GM23248 (cell line): Measurements from ENCODE around the gene CAMTA1. TPM values are rescaled to one million over a fixed set of nuclear protein-coding genes. Genes with fewer than 3 reads are reported as not detected.
A peak's percentile ranks its signal among the peaks of the same experiment; 100 is the strongest.

ENCODE experiments used
- DNase-seq: peaks from one replicate; pipeline ENCODE4 v3.0.0-alpha.2; 2015
- H2AFZ ChIP-seq: fragments of 200-600 bp; sonication (generic); 2 replicates; pipeline ENCODE4 v1.6.1; 2016; ENCODE audit warnings: antibody characterized with exemption
- H3F3A ChIP-seq: fragments of 200-600 bp; sonication (generic); 2 replicates; pipeline ENCODE4 v1.6.1; 2016; ENCODE audit warnings: mild to moderate bottlenecking, antibody characterized with exemption, mixed run types; ENCODE audit not compliant: insufficient read depth
- H3K27ac ChIP-seq: fragments of 200-600 bp; sonication (generic); 2 replicates; pipeline ENCODE4 v1.5.1; 2016; ENCODE audit warnings: mild to moderate bottlenecking
- H3K27me3 ChIP-seq: fragments of 200-600 bp; sonication (generic); replicated peaks from 2 replicates; pipeline ENCODE4 v1.6.1; 2016; ENCODE audit warnings: mild to moderate bottlenecking; ENCODE audit not compliant: insufficient read depth
- H3K36me3 ChIP-seq: fragments of 200-600 bp; sonication (generic); 2 replicates; pipeline ENCODE4 v1.6.1; 2016; ENCODE audit warnings: low read depth, mild to moderate bottlenecking
- H3K4me1 ChIP-seq: fragments of 200-600 bp; sonication (generic); 2 replicates; pipeline ENCODE4 v1.6.1; 2016; ENCODE audit warnings: mild to moderate bottlenecking; ENCODE audit not compliant: insufficient read depth
- H3K4me2 ChIP-seq: fragments of 200-600 bp; sonication (generic); one replicate; pipeline ENCODE4 v1.6.1; 2016; ENCODE audit warnings: mild to moderate bottlenecking; ENCODE audit not compliant: unreplicated experiment
- H3K4me3 ChIP-seq: fragments of 200-600 bp; sonication (generic); 2 replicates; pipeline ENCODE4 v1.5.1; 2016; ENCODE audit warnings: mild to moderate bottlenecking
- H3K79me2 ChIP-seq: fragments of 200-600 bp; sonication (generic); 2 replicates; pipeline ENCODE4 v1.6.1; 2016; ENCODE audit warnings: mild to moderate bottlenecking; ENCODE audit not compliant: insufficient read depth
- H3K9ac ChIP-seq: fragments of 200-600 bp; sonication (generic); 2 replicates; pipeline ENCODE4 v1.6.1; 2016; ENCODE audit warnings: mild to moderate bottlenecking
- H3K9me2 ChIP-seq: fragments of 200-600 bp; sonication (generic); 2 replicates; pipeline ENCODE4 v1.6.1; 2016; ENCODE audit warnings: mixed run types, mild to moderate bottlenecking, moderate library complexity; ENCODE audit not compliant: insufficient read depth
- H3K9me3 ChIP-seq: fragments of 200-600 bp; sonication (generic); one replicate; pipeline ENCODE4 v1.6.1; 2017; ENCODE audit warnings: low read depth
- H4K20me1 ChIP-seq: fragments of 200-600 bp; sonication (generic); 2 replicates; pipeline ENCODE4 v1.6.0; 2016; ENCODE audit not compliant: insufficient read depth
- EZH2 ChIP-seq: fragments of 200-600 bp; sonication (generic); IDR thresholded peaks from 2 replicates; pipeline ENCODE4 v1.6.1; 2018; ENCODE audit warnings: antibody characterized with exemption, mild to moderate bottlenecking; ENCODE audit not compliant: insufficient read depth, poor library complexity, severe bottlenecking
- EZH2phosphoT487 ChIP-seq: fragments of 200-600 bp; sonication (generic); IDR thresholded peaks from 2 replicates; pipeline ENCODE4 v1.6.1; 2018; ENCODE audit warnings: antibody characterized with exemption, moderate library complexity, mild to moderate bottlenecking, low read depth; ENCODE audit not compliant: insufficient read depth
- WGBS, 2 experiments: methylation state at CpG; one replicate each; pipeline ENCODE4 v1.1.6; 2015 to 2017; ENCODE audit warnings: low lambda C conversion rate in 2 of 2, low coverage in 1 of 2; ENCODE audit errors: missing lambda C conversion rate in 2 of 2; 5-methylcytosine and 5-hydroxymethylcytosine counted together
- in situ Hi-C: fragments of 300-500 bp; cut with MboI; formaldehyde crosslinking; loops from 2 replicates; pipeline ENCODE4 v1.15.0; 2020
- polyA plus RNA-seq: library from polyadenylated mRNA; unstranded; fragments of >200 nt; fragmentation: Nextera tagmentation; extraction: Ambion mirVana; gene quantifications from 2 replicates; pipeline ENCODE4 v1.2.1, GENCODE V29; 2016
- total RNA-seq: library from RNA; depleted of rRNA; stranded (reverse); fragments of >200 nt; shearing (Covaris generic); gene quantifications from 2 replicates; pipeline ENCODE4 v1.2.3, GENCODE V29; 2014

The CAMTA1 gene
- total and polyA plus RNA-seq, 2 experiments from 2014 or later: 50.1 to 165 TPM

DNA sequence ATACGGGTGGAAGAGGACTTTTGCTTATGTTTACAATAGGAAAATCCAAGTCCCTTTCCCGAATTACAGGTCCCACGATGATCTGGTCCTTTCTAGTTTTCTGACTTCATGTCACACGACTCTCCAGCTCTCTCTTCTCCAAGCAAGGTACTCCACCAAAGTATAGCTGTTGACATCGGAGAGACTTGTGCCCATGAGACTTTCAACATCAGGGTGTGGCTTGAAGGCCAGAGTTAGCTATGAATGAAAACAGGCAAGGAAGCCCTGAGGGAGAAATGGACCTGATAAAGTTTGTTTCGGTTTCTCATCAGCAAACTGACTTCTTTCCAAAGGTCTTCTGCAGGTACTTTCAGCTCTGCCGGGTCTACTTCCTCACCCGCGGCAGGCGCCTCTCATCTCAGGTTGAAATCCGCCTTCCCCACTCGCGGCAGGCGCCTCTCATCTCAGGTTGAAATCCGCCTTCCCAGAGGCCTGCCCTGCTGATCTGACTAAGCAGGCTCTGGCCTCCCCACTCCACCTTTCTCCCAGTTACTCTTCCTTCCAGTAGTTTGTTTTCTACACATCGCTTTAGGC lies 996.8 kb downstream of the CAMTA1 start:
- Histone ChIP-seq H3K9me2 (no peaks in the 10 kb centered on the region), H3K36me3 (peaks cover 28% of the 10 kb centered on the region), H3K79me2 (peaks cover 15% of the 10 kb centered on the region), H3K9ac (no peak overlapping the region), H3K9me3 (no peaks in the 10 kb centered on the region), H3K4me1 (no peaks in the 10 kb centered on the region), H3K4me3 (no peak overlapping the region), H3K27me3 (no peaks in the 10 kb centered on the region), H3K4me2 (no peak overlapping the region), H3K27ac (no peak overlapping the region), H3F3A (peaks cover 27% of the 10 kb centered on the region), H2AFZ (no peak overlapping the region), H4K20me1 (no peaks in the 10 kb centered on the region)
- TF ChIP-seq EZH2: no peak
- no peak for TF ChIP-seq EZH2phosphoT487
- no peak for DNase-seq
- 78 to 79% methylated on average over 16 of the region's 16 CpGs for WGBS, 2 experiments
- in situ Hi-C loops: no loop called here

DNA sequence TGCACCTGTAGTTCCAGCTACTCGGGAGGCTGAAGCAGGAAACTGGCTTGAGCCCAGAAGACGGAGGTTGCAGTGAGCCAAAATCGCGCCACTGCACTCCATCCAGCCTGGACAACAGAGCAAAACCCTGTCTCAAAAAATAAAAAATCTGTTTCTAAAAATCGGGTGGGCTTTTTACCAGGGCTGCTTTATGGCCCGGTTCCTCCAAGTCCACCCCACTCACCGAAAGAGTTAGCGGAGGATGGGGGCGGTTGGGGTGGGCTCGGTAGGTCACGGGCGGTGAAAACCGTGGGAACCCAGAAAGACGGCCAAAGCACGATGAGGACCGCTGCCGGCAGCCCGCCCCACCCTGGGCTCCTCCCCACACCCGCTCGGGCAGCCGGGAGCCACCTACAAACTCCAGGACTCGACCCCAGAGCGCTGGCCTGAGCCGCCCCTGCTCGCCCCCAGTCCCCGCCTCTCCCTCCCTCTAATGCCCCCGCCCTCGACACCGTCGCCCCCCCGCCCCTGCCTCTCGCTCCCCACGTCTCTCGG lies 998.0 kb downstream of the CAMTA1 start:
- Histone ChIP-seq H3K27me3 (no peaks in the 10 kb centered on the region), H3K27ac (peak overlapping the region; percentile 47), H3K4me3 (peak overlapping the region; percentile 68), H4K20me1 (no peaks in the 10 kb centered on the region), H3K9me2 (no peaks in the 10 kb centered on the region), H3K4me2 (peak overlapping the region; percentile 51), H3K9ac (peak overlapping the region; percentile 67), H2AFZ (peak overlapping the region; percentile 75), H3K4me1 (no peaks in the 10 kb centered on the region), H3K79me2 (peaks cover 2% of the 10 kb centered on the region; the same call in 1 of the 2 replicates), H3F3A (peaks cover 20% of the 10 kb centered on the region), H3K9me3 (no peaks in the 10 kb centered on the region), H3K36me3 (peaks cover 21% of the 10 kb centered on the region)
- TF ChIP-seq EZH2 (no peak), EZH2phosphoT487 (no peak)
- 2 to 10% methylated on average over 9 to 33 of the region's 34 CpGs for WGBS, 2 experiments
- in situ Hi-C loops: no loop called here
- DNase-seq: peak; percentile 74

DNA sequence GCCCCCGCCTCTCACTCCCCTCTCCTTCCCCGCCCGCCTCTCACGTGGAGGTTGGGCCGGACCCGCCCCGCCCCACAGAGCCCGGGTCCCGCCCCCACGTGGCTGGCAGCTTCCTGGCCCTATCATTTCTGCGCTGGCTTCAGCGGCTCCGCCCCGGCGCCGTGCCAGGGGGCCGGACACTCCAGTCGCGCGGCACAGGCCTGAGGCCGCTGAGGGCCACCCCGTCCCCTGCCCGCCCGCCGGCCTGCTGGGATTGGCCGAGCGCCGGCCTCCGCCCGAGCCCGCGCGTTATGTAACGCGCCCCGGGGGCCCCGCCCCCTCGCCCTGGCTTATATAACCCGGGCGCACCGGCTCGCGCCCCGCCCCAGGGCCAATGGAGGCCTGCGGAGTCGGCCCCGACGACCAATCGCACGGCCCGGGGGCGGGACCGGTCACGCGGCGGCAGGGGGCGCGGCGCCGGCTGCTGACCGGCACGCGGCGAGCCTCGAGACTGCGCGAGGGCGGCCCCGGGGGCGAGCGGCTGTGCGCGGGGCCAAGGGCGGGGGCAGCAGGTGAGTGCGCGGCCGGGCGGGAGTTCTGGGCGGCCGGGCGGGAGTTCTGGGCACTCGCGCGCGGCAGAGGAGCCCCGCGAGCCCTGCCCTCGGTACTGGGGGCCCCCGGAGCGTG lies 998.7 kb downstream of the CAMTA1 start, which contains the start of gene PER3:
PER3 (plus strand) TSS at position 466 of the 666 bp plus-strand sequence. CDS start 587 bp downstream, outside the sequence.
- no peaks in the 10 kb centered on the region for H3K9me3 ChIP-seq
- peaks cover 18% of the 10 kb centered on the region for H3F3A ChIP-seq
- peak within 1 kb of the TSS; percentile 75 for H2AFZ ChIP-seq
- peak; percentile 98 for DNase-seq
- H3K27me3 ChIP-seq: no peaks in the 10 kb centered on the region
- H3K4me2 ChIP-seq: peak within 1 kb of the TSS; percentile 62
- TF ChIP-seq EZH2 (no peak), EZH2phosphoT487 (no peak)
- no peaks in the 10 kb centered on the region for H4K20me1 ChIP-seq
- no peaks in the 10 kb centered on the region for H3K9me2 ChIP-seq
- H3K4me1 ChIP-seq: no peaks in the 10 kb centered on the region
- peak within 1 kb of the TSS; percentile 47 for H3K27ac ChIP-seq
- in situ Hi-C loops: no loop called here
- H3K9ac ChIP-seq: peak within 1 kb of the TSS; percentile 82
- H3K4me3 ChIP-seq: peak within 1 kb of the TSS; percentile 72
- WGBS, 2 experiments: 1% methylated on average over 19 to 58 of the region's 90 CpGs
- H3K36me3 ChIP-seq: peaks cover 17% of the 10 kb centered on the region
- H3K79me2 ChIP-seq: no peaks in the 10 kb centered on the region

DNA sequence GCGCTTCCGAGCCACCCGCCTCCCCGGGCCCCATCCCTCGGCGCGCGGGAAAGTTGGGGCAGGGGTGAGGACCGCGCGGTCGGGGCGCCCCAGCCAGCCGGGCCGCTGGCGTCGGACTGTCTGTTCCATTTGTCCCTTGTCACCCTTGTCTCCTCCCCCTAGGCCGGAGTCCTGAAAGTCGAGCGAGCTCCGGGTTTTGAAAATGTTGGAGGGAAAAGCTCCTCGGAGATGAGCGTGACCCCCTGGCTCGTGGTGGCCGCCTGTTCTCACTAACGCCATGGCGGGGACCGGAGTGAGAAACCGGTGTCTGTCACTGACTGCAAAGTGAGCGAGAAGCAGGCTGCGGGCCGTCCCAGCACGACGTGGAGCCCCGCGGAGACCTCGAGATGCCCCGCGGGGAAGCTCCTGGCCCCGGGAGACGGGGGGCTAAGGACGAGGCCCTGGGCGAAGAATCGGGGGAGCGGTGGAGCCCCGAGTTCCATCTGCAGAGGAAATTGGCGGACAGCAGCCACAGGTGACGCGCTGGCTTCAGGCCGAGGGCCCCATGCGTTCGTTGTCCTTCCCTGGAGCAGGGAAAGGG lies 999.3 kb downstream of the CAMTA1 start:
- no peak for TF ChIP-seq EZH2phosphoT487
- no peak for TF ChIP-seq EZH2
- Histone ChIP-seq H3F3A (peaks cover 15% of the 10 kb centered on the region), H3K27me3 (no peaks in the 10 kb centered on the region), H3K9ac (peak overlapping the region; percentile 82), H3K9me2 (no peaks in the 10 kb centered on the region), H3K4me2 (peak overlapping the region; percentile 62), H3K4me1 (no peaks in the 10 kb centered on the region), H3K27ac (0 out of 2 replicates have a peak overlapping the region, but pooled peaks have one; percentile 17), H3K9me3 (no peaks in the 10 kb centered on the region), H2AFZ (peak overlapping the region; percentile 70), H3K36me3 (peaks cover 13% of the 10 kb centered on the region), H3K4me3 (peak overlapping the region; percentile 72), H4K20me1 (no peaks in the 10 kb centered on the region), H3K79me2 (no peaks in the 10 kb centered on the region)
- 21 to 25% methylated on average over 36 to 47 of the region's 52 CpGs for WGBS, 2 experiments
- DNase-seq: peak; percentile 44
- in situ Hi-C loops: no loop called here
